Brain pericyte (primary cell): ENCODE results near the gene POFUT2.
"Not testable (repeated sequence)": the region's sequence is repeated elsewhere in the genome, so short reads cannot be mapped to it uniquely, and the experiment has no call there.

Source experiments
- DNase-seq: peaks from one replicate; pipeline ENCODE4 v3.0.0-alpha.2; 2012; ENCODE audit warnings: low read depth, low spot score

The POFUT2 gene

DNA sequence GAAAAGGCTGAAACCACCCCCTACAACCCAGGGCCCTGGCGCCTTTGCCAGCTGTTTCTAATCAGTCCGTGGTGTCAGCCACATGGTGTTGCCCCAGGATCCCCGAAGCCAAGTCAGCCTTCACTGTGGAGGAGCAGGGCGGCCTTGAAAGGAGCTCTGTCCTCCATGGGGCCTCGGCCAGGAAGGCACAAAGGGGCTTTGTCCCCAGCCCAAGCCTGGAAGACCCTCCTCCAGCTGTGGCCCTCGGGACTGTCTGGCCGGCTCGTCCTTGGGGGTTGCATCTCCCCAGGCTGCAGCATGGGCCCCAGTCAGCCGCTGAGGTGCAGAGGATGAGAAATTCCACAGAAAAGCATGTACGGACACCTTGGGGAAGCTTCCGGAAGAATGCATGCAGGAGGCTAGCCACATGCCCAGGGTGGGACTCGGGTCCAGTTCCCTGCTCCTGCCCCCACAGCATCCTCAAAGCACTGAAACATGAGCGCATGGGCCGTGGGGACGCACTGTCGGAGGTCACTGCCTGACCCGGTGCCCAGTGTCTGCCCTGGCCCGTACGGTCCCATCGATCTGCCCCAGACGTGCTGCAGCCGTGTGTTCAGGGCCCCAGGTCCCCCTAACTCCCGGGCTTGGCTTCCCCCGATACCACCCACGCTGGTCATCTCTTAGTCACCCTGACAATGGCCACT is 38.6 kb upstream of the POFUT2 start:
- no peak for DNase-seq

DNA sequence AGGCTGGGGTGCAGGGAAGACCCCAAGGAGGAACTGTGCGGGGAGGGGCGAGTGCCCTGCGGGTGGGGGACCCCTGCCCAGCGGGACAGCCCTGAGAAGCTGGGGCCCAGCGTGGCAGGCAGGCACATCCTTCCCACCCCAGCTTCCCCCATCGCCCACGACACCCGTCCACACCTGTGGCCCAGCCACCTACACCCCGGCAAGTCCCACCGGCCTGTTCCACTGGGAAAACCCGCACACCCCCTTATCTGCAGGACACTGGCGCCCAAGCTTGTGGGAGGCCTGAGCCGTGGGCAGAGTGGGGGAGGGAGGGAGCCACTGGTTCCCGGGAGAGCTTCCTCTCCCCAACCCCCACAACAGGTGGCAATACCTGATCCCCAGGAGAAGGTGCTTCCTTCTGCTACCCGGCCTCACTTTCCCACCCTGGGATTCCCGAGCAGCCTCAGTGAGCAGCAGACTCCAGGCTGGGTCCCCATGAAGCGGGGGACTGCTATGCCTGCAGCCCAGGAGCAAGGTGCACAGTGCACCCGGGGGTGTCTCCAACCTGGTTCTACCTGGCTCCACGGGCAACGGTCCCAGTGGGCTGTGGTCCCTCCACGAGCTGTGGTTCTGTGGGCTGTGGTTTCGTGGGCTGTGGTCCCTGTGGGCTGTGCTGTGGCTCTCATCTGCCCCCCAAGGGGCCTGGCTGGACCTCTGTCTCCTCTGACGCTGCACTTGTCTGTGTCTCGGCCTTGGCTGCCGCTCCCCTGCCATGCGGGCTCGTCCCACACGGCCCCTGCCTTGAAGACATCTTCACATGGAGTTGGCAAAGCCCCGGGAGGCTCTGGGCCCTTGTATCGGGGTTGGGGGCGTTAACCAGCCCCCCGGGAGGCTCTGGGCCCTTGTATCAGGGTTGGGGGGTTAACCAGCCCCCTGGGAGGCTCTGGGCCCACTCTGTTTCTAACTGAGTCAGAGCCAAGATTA is 37.8 kb upstream of the POFUT2 start:
- DNase-seq = no peak

DNA sequence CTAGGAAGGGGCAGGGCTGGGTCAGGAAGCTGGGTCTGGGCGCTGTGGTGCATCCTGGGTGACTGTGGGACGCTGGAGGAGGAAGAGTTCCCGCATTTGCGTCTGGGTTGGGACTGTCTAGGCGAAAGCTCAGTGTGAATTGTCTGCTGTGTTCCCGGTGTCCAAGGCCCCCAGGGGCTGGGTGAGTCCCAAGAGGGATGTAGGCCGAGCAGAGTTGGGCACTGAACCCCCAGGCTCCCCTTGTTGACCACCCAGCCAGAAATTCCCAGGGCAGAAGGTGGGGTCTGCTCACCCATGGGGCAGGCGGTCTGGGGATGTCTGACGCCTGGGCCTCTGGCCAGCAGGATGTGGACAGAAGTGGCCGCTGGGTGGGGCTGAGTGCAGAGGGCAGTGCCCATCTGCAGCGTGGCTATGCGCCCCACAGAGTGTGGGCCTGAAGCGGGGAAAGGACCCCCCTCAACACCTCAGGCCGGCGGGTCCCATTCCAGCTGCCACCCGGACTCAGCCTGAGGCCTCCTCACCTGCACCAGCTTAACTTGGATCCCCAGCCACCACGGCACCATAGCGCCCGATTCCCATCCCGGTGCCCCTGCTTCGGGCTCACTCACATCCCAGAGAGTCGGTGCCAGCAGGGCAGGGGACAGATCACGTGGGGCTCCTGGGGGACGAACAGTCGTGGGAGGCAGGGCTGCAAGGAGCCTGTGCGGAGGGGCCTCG is 37.0 kb upstream of the POFUT2 start:
- DNase-seq = no peak

DNA sequence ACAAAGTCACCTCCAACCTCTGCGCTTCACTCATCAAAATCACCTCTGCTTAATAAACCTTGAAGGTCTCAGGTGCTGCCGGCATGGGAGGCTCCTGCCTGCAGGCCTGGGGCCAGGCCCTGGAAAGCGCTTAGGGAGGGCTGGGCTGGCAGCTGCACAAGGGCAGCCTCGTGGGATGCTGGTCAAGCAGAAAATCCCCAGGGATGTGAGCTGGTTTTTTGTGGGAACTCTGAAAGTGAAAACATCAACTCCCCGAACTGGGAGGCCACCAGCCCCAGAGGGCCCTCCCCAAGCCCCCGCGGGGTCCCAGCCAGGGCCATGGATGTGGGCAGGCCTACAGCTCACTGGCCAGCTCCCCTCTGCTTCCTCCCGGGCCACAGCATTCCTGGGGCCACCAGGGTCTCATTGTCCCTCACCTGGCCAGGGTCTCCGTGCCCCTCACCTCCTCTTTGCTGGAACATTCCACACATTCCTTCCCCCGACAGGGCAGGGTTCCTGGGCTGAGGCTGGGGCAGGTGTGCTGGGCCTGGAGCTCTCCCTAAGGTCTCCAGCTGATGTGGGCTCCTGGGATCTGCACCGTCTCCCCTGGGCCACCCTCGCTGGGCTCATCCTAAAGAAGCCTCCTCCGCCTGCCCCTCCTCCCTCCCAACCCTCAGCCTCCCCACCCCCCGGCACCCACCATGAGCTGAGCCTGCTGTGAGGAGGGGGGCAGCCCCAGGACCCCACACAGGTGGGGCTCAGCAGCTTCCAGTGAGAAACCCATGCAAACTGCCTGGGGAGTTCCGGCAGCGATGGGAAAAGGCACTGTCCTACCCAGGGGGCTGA is 36.0 kb upstream of the POFUT2 start:
- no peak for DNase-seq

DNA sequence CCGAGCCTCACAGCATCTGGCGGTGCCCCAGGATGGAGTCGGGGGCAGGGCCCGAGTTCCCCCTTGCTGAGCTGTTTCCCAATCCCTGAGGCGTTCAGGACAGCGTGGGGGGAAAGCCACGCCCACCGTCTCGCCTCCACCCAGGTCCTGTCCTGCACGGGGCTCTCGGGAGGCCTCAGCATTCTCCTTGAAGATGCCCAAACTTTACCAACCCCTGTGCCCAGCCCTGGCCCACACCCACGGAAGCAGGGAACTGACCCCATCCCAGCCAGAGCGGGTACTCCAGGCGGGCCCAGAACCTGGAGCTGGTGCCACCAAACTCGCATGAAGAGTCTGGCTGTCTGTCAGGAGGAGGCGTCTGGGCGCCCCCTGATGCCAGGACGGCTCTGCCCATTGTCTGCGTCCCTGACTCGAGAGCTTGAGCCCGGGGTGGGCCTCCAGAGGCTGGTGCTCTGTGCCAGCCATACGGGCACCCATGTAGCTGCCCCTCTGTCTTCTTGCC is 35.3 kb upstream of the POFUT2 start:
- DNase-seq = no peak

DNA sequence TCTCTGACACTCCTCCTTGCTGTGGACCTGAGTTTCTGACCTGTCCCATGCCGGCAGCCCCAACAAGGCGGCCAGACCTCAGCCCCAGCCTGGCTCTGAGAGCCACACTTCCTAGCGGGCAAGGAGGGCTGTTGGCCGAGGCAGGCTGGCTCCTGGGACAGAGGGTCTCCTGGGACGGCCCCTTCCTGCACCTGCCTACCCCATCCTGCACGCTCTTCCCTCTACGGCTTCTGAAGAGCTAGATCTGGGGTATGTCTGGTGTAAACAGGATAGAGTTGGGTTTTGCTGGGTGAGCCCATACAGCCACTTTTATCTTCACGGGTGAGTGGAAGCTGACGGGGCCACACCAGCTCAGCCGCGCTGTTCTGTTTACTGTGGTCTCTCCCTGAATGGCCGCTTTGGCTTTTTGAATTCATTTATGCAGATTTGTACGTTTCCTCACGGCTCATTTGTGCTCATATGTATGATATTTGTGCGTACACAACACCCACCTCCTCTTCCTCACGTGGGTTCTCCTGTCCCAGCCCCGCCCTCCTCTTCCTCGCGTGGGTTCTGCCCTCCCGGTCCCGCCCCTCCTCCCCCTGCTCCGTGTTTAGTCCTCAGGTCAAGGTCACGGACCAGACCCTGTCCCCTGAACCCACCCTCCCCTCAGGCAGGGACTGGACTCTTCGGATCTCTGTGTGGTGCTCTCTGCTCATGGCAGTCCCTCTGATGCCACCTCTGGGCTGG is 34.7 kb upstream of the POFUT2 start:
- no peak for DNase-seq

DNA sequence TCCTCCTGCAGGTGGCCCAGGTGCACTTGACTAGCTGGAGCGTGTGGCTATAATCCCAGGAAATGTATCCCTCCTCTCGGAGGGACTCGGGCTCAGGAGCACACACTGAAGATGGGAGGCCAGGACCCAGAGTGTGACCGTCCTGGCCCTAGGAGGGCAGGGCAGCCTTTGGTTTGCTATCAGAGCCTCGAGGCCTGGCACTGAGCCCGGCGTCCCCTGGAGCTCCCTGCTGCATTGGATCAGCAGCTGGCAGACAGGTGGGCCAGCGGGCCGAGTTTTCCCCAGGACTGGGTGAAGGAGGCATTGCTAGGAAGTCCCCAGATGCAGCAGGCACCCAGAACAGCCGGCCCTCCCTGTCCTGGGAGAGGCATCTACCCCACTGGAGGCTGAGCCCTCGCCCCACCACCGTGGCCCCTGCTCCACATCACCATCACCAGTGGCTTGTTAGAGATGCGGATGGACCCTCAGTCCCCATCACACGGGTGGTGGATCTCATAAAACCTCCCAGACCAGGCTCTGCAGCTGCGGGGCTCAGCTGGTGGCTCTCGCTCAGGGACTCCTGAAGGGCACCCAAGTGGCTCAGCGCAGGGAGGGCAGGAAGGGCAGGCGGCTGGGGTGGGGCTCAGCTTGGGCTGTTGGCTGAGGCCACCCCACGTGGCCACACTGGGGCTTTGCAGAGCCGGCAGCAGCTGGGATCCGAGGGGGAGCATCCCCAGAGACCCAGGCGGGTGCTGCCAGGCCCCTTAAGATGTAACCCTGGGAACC is 32.7 kb upstream of the POFUT2 start:
- no peak for DNase-seq

DNA sequence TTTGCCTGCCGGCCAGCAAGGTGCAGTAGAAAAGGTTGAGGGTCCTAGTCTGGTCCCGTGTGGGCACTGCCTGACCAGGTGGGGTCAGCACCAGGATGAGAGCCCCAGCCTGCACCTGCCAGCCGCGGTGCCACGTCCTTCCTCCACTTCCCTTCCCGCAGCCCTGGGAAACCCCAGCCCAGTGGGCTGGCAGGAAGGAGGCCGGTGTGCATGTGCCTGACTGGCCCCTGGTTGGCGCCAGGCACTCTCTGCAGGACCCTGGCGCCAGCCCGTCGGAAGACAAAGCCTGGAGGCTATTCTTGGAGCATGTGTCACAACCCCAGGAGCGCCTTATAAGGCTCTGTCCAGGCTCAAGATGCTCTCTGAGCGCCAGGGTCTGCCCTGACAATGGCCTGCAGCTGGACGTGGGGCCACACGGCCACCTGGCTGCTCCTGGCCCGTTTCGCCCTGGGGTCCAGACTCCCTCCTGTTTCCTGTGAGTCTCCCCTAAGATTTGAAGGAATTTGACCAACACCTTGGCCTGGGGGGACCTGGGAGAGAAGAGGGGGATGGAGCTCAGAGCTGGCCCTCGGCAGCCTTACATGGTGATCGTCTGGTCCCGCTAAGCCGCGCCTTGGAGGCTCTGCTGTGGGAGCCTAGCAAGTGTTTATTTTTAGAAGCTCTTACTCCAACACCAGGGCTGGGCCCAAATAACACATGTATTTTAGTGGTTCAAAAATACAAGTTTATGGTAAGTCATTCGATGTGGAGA is 31.9 kb upstream of the POFUT2 start:
- no peak for DNase-seq

DNA sequence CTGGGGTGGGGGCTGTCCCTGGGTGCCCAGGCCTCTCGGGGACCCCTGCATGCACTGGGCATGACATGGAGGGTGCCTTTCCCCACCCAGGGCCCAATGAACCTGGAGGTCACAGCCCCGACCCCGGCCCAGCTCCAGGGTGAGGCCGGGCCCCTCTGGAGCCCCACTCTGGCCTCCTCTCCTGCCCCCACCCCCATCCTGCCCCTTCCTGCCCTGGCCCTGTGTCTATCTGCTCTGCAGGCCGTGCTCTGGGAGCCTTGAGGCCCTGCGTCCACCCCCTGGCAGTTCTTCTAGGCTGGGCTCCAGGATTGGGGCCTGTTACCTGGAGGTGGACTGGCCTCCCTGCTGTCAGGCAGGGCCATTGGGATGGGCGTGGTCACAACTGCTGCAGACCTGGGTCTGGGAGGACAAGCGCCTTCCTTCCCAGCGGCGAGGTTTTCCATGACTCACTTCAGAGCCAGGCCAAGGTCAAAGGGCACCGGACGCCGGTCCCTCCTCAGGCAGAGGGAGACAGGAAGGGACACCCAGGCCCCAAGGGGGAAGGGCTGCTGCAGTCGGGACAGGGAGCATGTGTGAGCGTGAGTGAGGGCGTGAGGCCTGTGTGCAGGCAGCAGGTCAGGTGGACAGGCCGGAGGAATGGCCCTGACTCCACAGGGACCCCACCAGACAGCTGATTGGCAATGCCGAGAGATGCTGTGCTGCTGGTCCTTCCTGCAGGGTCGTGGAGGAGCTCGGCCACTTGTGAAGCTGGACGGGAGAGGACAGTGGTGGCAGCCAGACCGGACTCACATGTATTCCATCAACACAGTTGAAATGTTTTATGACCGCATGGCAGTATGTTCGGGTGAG is 31.1 kb upstream of the POFUT2 start:
- no peak for DNase-seq

DNA sequence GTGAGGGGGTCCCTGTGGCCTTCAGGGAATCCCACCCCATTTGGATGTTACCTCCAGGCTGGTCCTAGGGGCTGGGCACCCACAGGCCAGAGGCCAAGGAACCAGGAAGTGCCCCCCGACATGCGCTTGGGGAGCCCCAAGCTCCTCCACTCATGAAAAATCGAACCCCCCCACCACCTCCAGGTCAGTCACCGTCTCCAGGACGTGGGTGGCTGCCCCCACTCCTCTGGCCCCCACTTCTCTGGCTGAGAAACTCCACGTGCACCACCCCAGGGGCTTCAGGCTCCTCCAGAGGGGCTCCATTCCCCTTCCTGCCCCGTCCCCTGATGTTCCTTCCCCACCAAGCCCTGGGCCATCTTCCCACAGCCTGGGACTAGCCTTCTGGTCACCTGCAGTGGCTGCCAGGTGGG is 30.5 kb upstream of the POFUT2 start:
- DNase-seq = no peak

DNA sequence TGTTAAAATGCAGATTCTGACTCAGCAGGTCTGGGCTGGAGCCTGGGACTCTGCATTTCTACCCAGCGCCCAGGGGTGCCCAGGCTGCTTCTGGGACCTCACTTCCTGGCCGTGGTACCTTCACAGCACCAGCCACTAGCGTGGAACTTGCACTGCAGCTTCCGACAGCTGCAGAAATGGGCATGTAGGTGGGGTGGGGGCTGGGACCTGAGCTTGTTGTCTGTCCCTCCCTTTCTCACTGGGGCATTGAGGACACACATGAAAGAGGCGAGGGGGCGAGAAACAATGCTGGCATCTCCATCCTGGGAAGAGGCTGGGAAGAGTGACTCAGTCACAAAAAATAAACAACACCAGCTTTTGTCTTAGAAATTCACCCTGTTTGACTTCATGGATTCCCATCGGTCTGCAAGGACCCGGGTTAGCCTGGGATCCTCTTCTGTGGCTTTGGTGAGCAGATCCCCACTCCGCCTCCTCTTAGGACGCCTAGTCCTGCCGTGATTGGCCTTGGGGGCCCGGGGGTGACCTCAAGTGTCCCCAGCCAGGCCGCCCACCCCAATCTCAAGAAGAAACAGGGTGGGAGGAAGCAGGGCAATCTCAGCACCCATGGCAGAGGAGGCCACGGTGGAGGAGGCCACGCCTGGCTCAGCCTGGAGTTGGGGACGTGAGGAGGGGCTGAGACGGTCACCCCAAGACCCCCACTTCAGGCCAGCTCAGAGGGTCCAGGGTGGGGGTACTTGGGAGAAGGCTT is 29.9 kb upstream of the POFUT2 start:
- DNase-seq = no peak

DNA sequence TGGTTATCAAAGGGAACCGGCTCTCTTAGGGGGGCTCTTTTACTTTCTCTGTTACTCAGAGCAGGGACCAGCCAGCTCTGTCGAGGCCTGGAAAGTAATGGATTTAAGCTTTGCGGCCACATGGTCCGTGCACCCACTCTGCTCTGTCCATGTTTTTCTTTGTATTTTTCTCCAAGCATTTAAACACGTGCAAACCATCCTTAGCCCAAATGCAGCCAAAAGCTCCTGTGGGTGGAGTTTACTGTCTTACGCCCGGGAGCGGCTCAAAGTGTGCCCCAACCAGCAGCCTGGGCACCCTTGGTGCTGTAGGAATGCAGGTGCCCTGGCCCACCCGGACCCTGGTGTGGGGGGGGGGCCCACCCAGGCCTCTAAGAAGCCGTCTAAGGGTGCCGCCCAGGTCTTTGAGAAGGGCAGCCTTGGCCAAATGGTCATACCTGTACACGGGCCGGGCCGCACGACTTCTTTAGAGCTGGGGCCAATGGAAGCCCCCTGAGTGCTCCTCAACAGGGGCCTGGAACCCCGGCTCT is 29.2 kb upstream of the POFUT2 start:
- DNase-seq = no peak

DNA sequence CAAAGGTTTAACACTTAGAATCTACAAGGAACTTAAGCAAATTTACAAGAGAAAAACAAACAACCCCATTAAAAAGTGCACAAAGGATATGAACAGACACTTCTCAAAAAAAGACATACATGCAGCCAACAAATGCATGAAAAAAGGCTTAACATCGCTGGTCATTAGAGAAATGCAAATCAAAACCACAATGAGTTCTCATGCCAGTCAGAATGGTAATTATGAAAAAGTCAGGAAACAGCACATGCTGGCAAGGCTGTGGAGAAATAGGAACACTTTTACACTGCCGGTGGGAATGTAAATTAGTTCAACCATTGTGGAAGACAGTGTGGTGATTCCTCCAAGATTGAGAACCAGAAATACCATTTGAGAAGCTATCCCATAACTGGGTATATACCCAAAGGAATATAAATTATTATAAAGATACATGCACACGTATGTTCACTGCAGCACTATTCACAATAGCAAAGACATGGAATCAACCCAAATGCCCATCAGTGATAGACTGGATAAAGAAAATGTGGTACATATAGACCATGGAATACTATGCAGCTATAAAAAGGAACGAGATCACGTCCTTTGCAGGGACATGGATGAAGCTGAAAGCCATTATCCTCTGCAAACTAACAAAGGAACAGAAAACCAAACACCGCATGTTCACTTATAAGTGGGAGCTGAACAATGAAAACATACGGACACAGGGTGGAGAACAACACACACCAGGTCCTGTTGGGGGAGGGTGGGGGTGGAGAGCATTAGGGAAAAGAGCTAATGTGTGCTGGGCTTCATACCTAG is 28.2 kb upstream of the POFUT2 start:
- DNase-seq = not testable (repeated sequence)

DNA sequence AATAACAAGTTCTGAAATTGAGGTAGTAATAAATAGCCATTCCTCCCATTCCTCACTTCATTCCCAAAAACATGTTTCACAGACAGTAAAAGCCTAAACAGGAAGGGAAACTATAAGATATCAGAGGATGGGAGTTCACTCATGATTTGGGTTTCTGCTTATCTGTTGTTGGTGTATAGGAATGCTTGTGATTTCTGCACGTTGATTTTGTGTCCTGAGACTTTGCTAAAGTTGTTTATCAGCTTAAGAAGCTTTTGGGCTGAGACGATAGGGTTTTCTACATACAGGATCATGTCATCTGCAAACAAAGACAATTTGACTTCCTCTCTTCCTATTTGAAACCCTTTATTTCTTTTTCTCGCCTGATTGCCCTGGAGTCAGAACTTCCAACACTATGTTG is 26.0 kb upstream of the POFUT2 start:
- no peak for DNase-seq

DNA sequence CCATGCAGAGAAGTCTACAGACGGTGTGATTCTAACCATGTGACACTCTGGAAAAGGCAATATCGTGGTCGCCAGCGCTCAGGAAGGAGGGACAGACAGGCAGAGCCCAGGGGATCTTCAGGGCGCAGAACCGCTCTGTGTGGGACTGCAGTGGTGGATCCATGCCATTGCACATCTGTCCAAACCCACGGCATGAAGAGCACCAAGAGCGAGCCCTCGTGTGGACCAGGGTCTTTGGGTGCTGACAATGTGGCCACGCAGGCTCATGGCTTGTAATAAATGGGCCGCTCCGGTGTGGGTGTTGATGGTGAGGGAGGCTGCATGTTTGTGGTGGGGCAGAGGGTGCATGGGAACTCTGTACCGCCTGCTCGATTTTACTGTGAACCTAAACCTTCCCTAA is 25.3 kb upstream of the POFUT2 start:
- no peak for DNase-seq

DNA sequence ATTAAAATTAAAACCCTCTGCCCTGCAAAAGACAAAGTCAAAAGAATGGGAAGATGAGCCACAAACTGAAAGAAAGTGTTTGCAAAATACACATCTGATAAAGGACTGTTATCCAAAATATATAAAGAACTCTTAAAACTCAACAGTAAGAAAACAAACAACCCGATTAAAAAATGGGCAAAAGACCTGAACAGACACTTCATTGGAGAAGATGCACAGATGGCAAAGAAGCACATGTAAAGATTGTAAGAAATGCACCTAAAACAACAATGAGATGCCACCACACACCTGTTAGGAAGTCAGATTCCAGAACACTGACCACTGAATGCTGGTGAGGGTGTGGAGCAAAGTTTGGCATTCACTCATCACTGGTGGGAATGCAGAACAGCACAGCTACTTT is 24.6 kb upstream of the POFUT2 start:
- no peak for DNase-seq
